SJSA1 (cell line): ENCODE data around the gene SPRR5. TPM values are rescaled to one million over a fixed set of nuclear protein-coding genes. Genes with fewer than 3 reads are reported as not detected.

Experiments
- DNase-seq, 2 experiments: peaks; one replicate each; pipeline ENCODE4 v3.0.0-alpha.2; 2015 to 2020; ENCODE audit warnings: low spot score in 2 of 2, low read depth in 1 of 2
- H3K27ac ChIP-seq: fragments of 250-450 bp; sonication (Bioruptor Pico); 2 replicates; pipeline ENCODE4 v1.5.1; 2020; ENCODE audit warnings: mild to moderate bottlenecking, moderate library complexity
- H3K27me3 ChIP-seq: fragments of 250-450 bp; sonication (Bioruptor Pico); replicated peaks from 2 replicates; pipeline ENCODE4 v1.5.1; 2020; ENCODE audit warnings: mild to moderate bottlenecking, moderate library complexity
- H3K36me3 ChIP-seq: fragments of 250-450 bp; sonication (Bioruptor Pico); 2 replicates; pipeline ENCODE4 v1.5.1; 2020; ENCODE audit warnings: mild to moderate bottlenecking
- H3K4me1 ChIP-seq: fragments of 250-450 bp; sonication (Bioruptor Pico); replicated peaks from 2 replicates; pipeline ENCODE4 v1.6.1; 2021; ENCODE audit warnings: mild to moderate bottlenecking
- H3K4me3 ChIP-seq: fragments of 250-450 bp; sonication (Bioruptor Pico); 2 replicates; pipeline ENCODE4 v1.5.1; 2020; ENCODE audit warnings: mild to moderate bottlenecking
- H3K9me3 ChIP-seq: fragments of 250-450 bp; sonication (Bioruptor Pico); replicated peaks from 2 replicates; pipeline ENCODE4 v1.5.1; 2020; ENCODE audit warnings: mild to moderate bottlenecking
- total RNA-seq: library from RNA; depleted of rRNA; stranded (reverse); fragments of >200 nt; shearing (Covaris generic); gene quantifications from 2 replicates; pipeline ENCODE4 v1.2.3, GENCODE V29; 2014

The SPRR5 gene
- total RNA-seq, 1 experiment from 2014 or later, result not detected

GRCh38 chr1:152959801-152960451 lies 12.9 kb downstream of the SPRR5 start:
- no peak overlapping the region for H3K27ac ChIP-seq
- H3K27me3 ChIP-seq, result peaks cover 5% of the 10 kb centered on the region; the same call in 1 of the 2 replicates
- no peak for DNase-seq
- H3K36me3 ChIP-seq, result no peaks in the 10 kb centered on the region
- H3K9me3 ChIP-seq, result no peaks in the 10 kb centered on the region
- H3K4me3 ChIP-seq, result no peak overlapping the region
- no peaks in the 10 kb centered on the region for H3K4me1 ChIP-seq

DNA sequence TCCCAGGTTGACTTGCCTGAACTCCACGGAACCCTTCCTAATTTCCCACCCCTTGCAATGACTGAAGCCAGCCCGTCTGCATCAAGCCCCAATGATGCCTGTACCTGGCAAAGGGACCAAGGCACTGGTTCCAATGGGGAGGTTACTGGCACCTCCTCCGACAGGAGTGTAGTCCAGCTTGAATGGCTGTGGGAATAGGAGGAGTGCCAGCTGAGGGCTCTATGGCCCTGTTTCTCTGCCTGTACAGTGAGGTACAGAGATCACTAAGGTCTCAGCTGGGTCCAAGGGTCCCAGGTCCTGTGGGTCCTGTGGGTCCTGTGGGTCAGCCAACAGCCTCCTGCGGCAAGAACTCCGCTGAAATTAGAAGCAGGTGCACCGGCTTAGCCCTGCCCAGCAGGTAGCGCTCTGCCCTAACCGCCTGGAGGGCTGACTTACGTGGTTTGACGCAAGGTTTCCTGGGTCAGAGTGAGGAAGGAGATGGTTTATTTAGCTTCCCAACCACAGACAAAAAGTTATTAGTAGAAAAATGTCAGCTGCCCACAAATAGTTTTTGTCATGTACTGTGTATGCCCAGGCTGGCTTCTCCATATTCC lies 13.5 kb downstream of the SPRR5 start:
- no peaks in the 10 kb centered on the region for H3K36me3 ChIP-seq
- no peak overlapping the region for H3K27ac ChIP-seq
- H3K27me3 ChIP-seq, result peaks cover 5% of the 10 kb centered on the region; the same call in 1 of the 2 replicates
- no peak overlapping the region for H3K4me3 ChIP-seq
- no peaks in the 10 kb centered on the region for H3K4me1 ChIP-seq
- H3K9me3 ChIP-seq, result no peaks in the 10 kb centered on the region
- DNase-seq, result no peak

GRCh38 chr1:152961226-152961891 lies 14.4 kb downstream of the SPRR5 start:
- no peak overlapping the region for H3K27ac ChIP-seq
- no peak for DNase-seq
- peaks cover 5% of the 10 kb centered on the region; the same call in 1 of the 2 replicates for H3K27me3 ChIP-seq
- no peak overlapping the region for H3K4me3 ChIP-seq
- no peaks in the 10 kb centered on the region for H3K4me1 ChIP-seq
- no peaks in the 10 kb centered on the region for H3K9me3 ChIP-seq
- no peaks in the 10 kb centered on the region for H3K36me3 ChIP-seq

DNA sequence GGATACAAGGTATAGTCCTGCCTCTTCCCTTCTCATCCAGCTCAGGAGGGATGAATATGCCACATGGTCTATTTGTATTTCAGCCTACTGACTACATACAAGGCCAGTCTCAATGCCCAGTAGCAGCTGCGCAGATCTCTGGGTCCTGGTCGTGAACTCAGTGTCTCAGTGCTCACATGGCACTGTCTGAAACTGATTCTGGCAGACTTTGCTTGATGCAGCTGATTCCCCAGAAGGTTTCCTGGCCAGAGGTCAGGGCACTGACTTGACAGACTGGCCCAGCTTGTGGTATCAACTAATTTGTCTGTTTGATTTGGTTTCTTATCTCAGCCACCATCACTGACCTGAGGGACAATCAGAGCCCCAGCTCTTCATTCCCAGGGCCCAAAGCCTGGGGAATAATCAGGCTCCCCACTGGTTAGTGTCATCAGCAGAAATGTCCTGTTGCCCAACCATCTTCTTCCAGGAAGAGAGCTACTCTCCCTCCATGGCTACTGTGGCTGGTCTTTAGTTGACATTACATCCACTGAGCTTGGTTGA lies 15.9 kb downstream of the SPRR5 start:
- no peak for DNase-seq
- no peaks in the 10 kb centered on the region for H3K4me1 ChIP-seq
- peaks cover 5% of the 10 kb centered on the region; the same call in 1 of the 2 replicates for H3K27me3 ChIP-seq
- no peaks in the 10 kb centered on the region for H3K36me3 ChIP-seq
- H3K27ac ChIP-seq, result no peak overlapping the region
- H3K9me3 ChIP-seq, result no peaks in the 10 kb centered on the region
- no peak overlapping the region for H3K4me3 ChIP-seq

GRCh38 chr1:152964536-152964935 lies 17.5 kb downstream of the SPRR5 start:
- Histone ChIP-seq H3K27ac (no peak overlapping the region), H3K9me3 (no peaks in the 10 kb centered on the region), H3K36me3 (no peaks in the 10 kb centered on the region), H3K4me1 (no peaks in the 10 kb centered on the region), H3K27me3 (peaks cover 5% of the 10 kb centered on the region; the same call in 1 of the 2 replicates), H3K4me3 (no peak overlapping the region)
- DNase-seq, result no peak

DNA sequence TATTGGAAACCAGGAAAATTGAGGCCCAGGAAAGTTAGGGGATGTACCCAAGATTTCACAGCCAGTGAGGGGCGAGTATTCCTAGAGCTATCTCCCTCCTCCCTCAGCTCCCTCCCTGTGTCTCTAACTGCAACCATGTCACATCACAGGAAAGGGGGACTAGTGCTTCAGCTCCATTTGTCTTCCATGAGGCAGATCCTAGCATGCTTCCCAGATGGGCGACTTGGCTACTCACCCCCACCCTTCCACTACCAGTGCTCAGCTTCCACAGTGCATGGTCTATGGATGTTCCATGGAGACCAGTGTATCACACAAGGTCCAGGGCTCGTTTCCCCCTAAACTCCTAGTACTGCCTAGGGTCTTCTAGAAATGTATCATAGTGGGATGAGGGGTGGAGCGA lies 18.8 kb downstream of the SPRR5 start:
- H3K27ac ChIP-seq, result no peak overlapping the region
- no peak for DNase-seq
- H3K9me3 ChIP-seq, result no peaks in the 10 kb centered on the region
- H3K4me1 ChIP-seq, result no peaks in the 10 kb centered on the region
- H3K27me3 ChIP-seq, result peaks cover 5% of the 10 kb centered on the region; the same call in 1 of the 2 replicates
- no peaks in the 10 kb centered on the region for H3K36me3 ChIP-seq
- H3K4me3 ChIP-seq, result no peak overlapping the region

- Histone ChIP-seq H3K27me3 (no peaks in the 10 kb centered on the region; the same call in 1 of the 2 replicates), H3K4me1 (no peaks in the 10 kb centered on the region), H3K36me3 (no peaks in the 10 kb centered on the region), H3K4me3 (no peak overlapping the region), H3K27ac (no peak overlapping the region), H3K9me3 (no peaks in the 10 kb centered on the region)
- no peak for DNase-seq
Observed at GRCh38 chr1:152967201-152967600, 20.2 kb downstream of the SPRR5 start.

DNA sequence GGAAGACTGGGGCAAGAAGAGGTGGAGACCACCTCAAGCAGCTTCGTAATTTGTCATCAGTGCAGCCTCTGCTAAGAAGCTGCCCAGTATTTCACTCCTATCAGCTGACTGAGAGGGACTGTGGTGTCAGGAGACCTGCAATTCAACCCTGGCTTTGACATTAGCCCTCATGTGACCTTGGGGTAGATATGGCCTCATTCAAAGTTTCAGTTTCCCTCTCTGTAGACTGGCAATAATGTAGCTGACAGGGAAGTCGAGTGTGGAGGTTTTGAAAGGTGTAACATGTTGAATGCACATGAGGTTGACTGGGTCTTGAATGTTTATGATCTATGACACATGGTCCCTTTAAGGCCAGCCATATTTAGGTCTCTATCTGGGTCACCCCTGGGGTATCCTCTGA lies 21.2 kb downstream of the SPRR5 start:
- H3K4me1 ChIP-seq, result no peaks in the 10 kb centered on the region
- H3K9me3 ChIP-seq, result no peaks in the 10 kb centered on the region
- no peak for DNase-seq
- no peaks in the 10 kb centered on the region for H3K36me3 ChIP-seq
- H3K27ac ChIP-seq, result no peak overlapping the region
- H3K4me3 ChIP-seq, result no peak overlapping the region
- H3K27me3 ChIP-seq, result no peaks in the 10 kb centered on the region; the same call in 1 of the 2 replicates

DNA sequence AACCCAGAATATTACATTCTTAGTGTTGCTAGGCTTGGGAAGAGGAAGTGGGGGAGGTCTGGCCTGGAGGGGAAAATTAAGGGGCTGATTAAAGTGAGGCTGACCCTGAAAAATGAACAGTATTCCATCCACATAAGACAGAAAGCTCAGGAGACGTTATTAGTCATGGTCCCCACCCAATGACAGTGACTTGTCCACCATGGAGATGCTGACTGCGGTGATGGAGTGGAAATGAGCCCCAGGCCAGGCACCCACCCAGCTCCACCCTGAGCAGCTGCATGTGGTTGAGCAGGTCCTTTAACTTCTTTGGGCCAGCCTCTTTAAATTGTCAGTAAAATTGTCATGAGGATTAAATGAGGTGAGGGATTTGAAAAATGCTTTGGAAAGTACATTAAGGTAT lies 22.0 kb downstream of the SPRR5 start:
- DNase-seq, result no peak
- H3K9me3 ChIP-seq, result no peaks in the 10 kb centered on the region
- no peak overlapping the region for H3K4me3 ChIP-seq
- no peaks in the 10 kb centered on the region for H3K36me3 ChIP-seq
- no peaks in the 10 kb centered on the region for H3K4me1 ChIP-seq
- H3K27me3 ChIP-seq, result no peaks in the 10 kb centered on the region; the same call in 1 of the 2 replicates
- H3K27ac ChIP-seq, result no peak overlapping the region

- no peak for DNase-seq
- no peaks in the 10 kb centered on the region; the same call in 1 of the 2 replicates for H3K27me3 ChIP-seq
- H3K4me1 ChIP-seq, result no peaks in the 10 kb centered on the region
- H3K36me3 ChIP-seq, result no peaks in the 10 kb centered on the region
- H3K4me3 ChIP-seq, result no peak within 1 kb of the TSS
- H3K9me3 ChIP-seq, result no peaks in the 10 kb centered on the region
- H3K27ac ChIP-seq, result no peak within 1 kb of the TSS
Observed at GRCh38 chr1:152970495-152970894, 23.5 kb downstream of the SPRR5 start, which contains the start of gene SPRR4. Gene SPRR4, plus strand, starts transcription at chr1:152970648. Its CDS starts 1,243 bp downstream, at chr1:152971891.

GRCh38 chr1:152972196-152972886 lies 25.3 kb downstream of the SPRR5 start:
- Histone ChIP-seq H3K27me3 (no peaks in the 10 kb centered on the region; the same call in 1 of the 2 replicates), H3K27ac (no peak overlapping the region)

GRCh38 chr1:152976688-152977087 lies 29.7 kb downstream of the SPRR5 start:
- H3K27me3 ChIP-seq, result peaks cover 6% of the 10 kb centered on the region
- no peak for DNase-seq
- no peaks in the 10 kb centered on the region for H3K9me3 ChIP-seq
- no peaks in the 10 kb centered on the region for H3K36me3 ChIP-seq
- no peak overlapping the region for H3K27ac ChIP-seq
- H3K4me3 ChIP-seq, result no peak overlapping the region
- H3K4me1 ChIP-seq, result no peaks in the 10 kb centered on the region

More at GRCh38 chr1:152972196-152972886, 25.3 kb downstream of the SPRR5 start:
- Histone ChIP-seq H3K9me3 (no peaks in the 10 kb centered on the region), H3K4me1 (no peaks in the 10 kb centered on the region), H3K4me3 (no peak overlapping the region), H3K36me3 (no peaks in the 10 kb centered on the region)
- DNase-seq, result no peak

DNA sequence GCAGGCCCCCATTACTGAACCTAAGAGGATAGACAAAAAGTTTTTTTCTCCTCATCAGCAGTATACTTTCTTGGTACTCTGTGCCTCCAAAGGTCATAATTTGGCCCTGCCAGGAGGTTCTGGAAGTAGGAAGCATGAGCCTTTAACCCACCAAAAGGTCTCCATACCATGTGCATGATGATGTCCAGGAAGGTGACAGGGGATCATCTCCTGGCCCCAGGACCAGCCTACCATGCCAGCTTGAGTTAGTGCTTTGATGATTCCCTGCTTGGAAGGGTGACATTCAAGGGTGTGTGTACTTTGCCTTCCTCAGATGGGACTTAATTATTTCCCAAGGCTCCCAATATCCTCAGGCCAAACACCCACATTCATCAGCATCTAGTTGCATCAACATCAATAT lies 30.6 kb downstream of the SPRR5 start:
- no peaks in the 10 kb centered on the region for H3K4me1 ChIP-seq
- DNase-seq, result no peak
- H3K27me3 ChIP-seq, result peaks cover 6% of the 10 kb centered on the region
- no peaks in the 10 kb centered on the region for H3K36me3 ChIP-seq
- H3K4me3 ChIP-seq, result no peak overlapping the region
- no peaks in the 10 kb centered on the region for H3K9me3 ChIP-seq
- no peak overlapping the region for H3K27ac ChIP-seq
